Activated CD8-positive, alpha-beta T cell treated with anti-CD3 and anti-CD28 coated beads, Interleukin-2, amount 10 ng/mL, durations not matched to agents 7 days and 5 days (primary cell): ENCODE data around the gene BPTF. TPM values are rescaled to one million over a fixed set of nuclear protein-coding genes. Genes with fewer than 3 reads are reported as not detected.
"Not testable (repeated sequence)": the region's sequence is repeated elsewhere in the genome, so short reads cannot be mapped to it uniquely, and the experiment has no call there.

Source experiments
- ATAC-seq: fragments of 150-1000 bp; cut with Tn5 transposase; one replicate; pipeline ENCODE4 v1.10.0; 2021; ENCODE audit warnings: moderate library complexity
- CTCF ChIA-PET: fragments of 350-600 bp; sonication (Branson Sonifier 250); formaldehyde crosslinking; loops from one replicate; lab custom pipeline; 2021; ENCODE audit warnings: antibody characterized with exemption; lab: Charles Lee
- POLR2A ChIA-PET: fragments of 350-600 bp; sonication (Branson Sonifier 250); formaldehyde crosslinking; loops from one replicate; lab custom pipeline; 2021; ENCODE audit warnings: antibody characterized with exemption; lab: Charles Lee
- DNase-seq: peaks from one replicate; pipeline ENCODE4 v3.0.0-alpha.2; 2020
- H3K27ac Mint-ChIP-seq: one replicate; pipeline ENCODE4 v1.8.0; 2021; ENCODE audit warnings: mild to moderate bottlenecking, mixed read lengths
- H3K27me3 Mint-ChIP-seq: one replicate; pipeline ENCODE4 v1.8.0; 2021; ENCODE audit warnings: low read depth, mixed read lengths
- H3K36me3 Mint-ChIP-seq: one replicate; pipeline ENCODE4 v1.8.0; 2021; ENCODE audit warnings: low read depth, mixed read lengths
- H3K4me1 Mint-ChIP-seq: one replicate; pipeline ENCODE4 v1.8.0; 2021; ENCODE audit warnings: low read depth, mixed read lengths
- H3K4me3 Mint-ChIP-seq: one replicate; pipeline ENCODE4 v1.8.0; 2021; ENCODE audit warnings: mild to moderate bottlenecking, mixed read lengths
- H3K9me3 Mint-ChIP-seq: one replicate; pipeline ENCODE4 v1.8.0; 2022; ENCODE audit warnings: mixed read lengths; ENCODE audit not compliant: insufficient read depth
- total RNA-seq, 2 experiments: library from RNA; stranded (reverse); gene quantifications; one replicate each; pipeline ENCODE4 v1.2.3, GENCODE V29; 2021

BPTF gene
- total RNA-seq, 2 experiments from 2014 or later, result 85.9 to 87.0 TPM

DNA sequence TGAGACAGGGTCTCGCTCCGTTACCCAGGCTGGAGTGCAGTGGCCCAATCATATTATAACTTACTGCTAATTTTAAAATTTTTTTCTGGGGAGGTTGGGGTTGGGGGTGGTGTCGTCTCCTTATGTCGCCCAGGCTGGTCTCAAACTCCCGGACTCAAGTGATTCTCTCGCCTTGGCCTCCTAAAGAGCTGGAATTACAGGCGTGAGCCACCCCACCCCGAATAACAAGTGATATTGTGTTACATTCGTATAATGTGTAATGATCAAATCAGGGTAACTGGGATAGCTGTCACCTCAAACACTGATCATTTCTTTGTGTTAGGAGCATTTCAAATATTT lies 194.0 kb downstream of the BPTF start:
- peaks cover 10% of the 10 kb centered on the region for H3K27me3 Mint-ChIP-seq
- H3K4me1 Mint-ChIP-seq, result peaks cover 20% of the 10 kb centered on the region
- ATAC-seq (no peak), DNase-seq (no peak)
- CTCF ChIA-PET, result interaction anchor here (1.0 to 2.1 kb wide), 6 partner anchors 9 to 50 kb away, joined by 3 to 13 read pairs (median 5); partner anchors contain the start of gene KPNA2
- POLR2A ChIA-PET, result interaction anchor here (0.5 to 2.6 kb wide), 4 partner anchors 17 to 236 kb away, joined by 3 to 20 read pairs (median 4); partner anchors contain the start of gene KPNA2
- H3K9me3 Mint-ChIP-seq, result no peaks in the 10 kb centered on the region
- H3K27ac Mint-ChIP-seq, result peak overlapping the region; percentile 91
- H3K4me3 Mint-ChIP-seq, result peak overlapping the region; percentile 85
- H3K36me3 Mint-ChIP-seq, result peaks cover 2% of the 10 kb centered on the region

DNA sequence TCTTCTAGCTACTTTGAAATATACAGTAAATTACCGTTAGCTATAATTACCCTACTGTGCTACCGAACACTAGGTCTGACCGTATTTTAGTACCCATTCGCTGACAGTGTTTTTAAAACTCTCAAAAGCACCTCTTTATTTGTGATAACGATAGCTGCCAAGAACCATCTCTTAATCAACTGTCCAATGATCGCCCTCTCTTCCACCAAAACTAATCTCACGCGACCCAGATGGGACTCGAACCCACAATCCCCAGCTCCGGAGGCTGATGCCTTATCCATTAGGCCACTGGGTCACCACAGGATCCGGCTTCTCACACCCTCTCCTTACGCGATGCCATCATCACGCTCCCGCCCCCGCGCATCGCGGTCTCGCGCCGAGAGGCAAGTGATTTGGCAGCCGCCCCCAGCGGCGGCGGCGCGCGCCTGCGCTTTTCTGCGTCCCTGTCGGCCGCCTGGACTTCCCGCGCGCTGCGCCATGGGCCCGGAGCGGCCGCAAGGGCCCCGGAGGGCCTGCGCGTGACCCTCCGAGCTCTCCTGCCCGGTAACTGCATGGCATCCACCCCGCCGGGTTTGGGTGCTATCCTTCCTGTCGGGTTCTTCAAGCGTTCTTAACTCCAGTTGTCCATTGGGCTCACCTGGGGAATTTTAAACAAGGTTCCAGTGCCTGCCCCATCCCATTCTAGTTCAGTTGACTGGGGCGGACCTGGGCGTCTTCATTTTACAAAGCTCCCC lies 194.5 kb downstream of the BPTF start:
- Mint-ChIP-seq H3K4me1 (peaks cover 20% of the 10 kb centered on the region), H3K27ac (peak overlapping the region; percentile 91), H3K36me3 (peaks cover 2% of the 10 kb centered on the region), H3K27me3 (peaks cover 8% of the 10 kb centered on the region), H3K4me3 (peak overlapping the region; percentile 85), H3K9me3 (no peaks in the 10 kb centered on the region)
- DNase-seq (peak; percentile 97), ATAC-seq (peak; percentile 95)
- POLR2A ChIA-PET, result interaction anchor here (0.5 to 2.6 kb wide), 6 partner anchors 16 to 292 kb away, joined by 3 to 20 read pairs (median 4); partner anchors contain the start of gene KPNA2
- CTCF ChIA-PET, result interaction anchor here (0.6 to 2.1 kb wide), 8 partner anchors 9 to 184 kb away, joined by 3 to 13 read pairs (median 4); partner anchors contain the start of gene KPNA2

DNA sequence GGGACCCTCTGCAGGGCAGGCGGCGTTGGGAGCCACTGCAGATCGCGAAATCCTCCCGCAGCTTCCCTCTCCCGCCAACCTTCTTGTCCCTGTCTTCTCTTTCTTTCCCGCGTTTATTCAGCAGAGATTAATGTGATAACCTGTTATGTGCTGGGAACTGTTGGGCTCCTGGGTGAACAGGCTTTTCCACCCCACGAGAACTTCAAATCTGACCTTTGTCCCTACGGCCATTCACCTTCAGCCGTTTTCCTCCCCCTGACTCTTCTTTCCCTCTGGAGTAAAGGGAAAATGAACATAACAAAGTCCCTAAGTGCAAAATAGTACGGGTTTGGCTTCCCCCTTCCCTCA lies 195.1 kb downstream of the BPTF start:
- Mint-ChIP-seq H3K4me3 (peak overlapping the region; percentile 85), H3K9me3 (no peaks in the 10 kb centered on the region), H3K27me3 (peaks cover 5% of the 10 kb centered on the region), H3K27ac (peak overlapping the region; percentile 91), H3K36me3 (peaks cover 2% of the 10 kb centered on the region), H3K4me1 (peaks cover 20% of the 10 kb centered on the region)
- POLR2A ChIA-PET, result interaction anchor here (0.6 to 2.6 kb wide), 5 partner anchors 16 to 291 kb away, joined by 3 to 20 read pairs (median 4); partner anchors contain the start of gene KPNA2
- DNase-seq (no peak), ATAC-seq (no peak)
- CTCF ChIA-PET, result interaction anchor here (1.0 to 2.1 kb wide), 6 partner anchors 8 to 37 kb away, joined by 3 to 13 read pairs (median 5); partner anchors contain the start of gene KPNA2

DNA sequence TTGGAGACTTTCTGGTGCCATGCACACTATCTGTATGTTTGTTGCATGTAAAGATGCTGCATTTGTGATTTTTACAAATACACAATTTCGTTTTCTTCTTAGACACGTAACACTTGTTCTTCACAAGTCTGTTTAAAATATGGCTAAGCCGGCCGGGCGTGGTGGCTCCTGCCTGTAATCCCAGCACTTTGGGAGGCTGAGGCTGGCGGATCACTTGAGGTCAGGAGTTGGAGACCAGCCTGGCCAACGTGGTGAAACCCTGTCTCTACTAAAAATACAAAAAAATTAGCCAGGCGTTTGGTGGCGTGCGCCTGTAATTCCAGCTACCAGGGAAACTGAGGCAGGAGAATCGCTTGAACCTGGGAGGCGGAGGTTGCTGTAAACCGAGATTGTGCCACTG lies 195.5 kb downstream of the BPTF start:
- ChIA-PET CTCF (interaction anchor here (1.0 to 2.1 kb wide), 5 partner anchors 8 to 15 kb away, joined by 3 to 13 read pairs (median 6); partner anchors contain the start of gene KPNA2), POLR2A (interaction anchor here (0.6 to 2.6 kb wide), 4 partner anchors 15 to 160 kb away, joined by 3 to 20 read pairs (median 5); partner anchors contain the start of gene KPNA2)
- DNase-seq, ATAC-seq, H3K27me3 Mint-ChIP-seq, H3K9me3 Mint-ChIP-seq, H3K36me3 Mint-ChIP-seq: not testable (repeated sequence)
- Mint-ChIP-seq H3K4me1 (peaks cover 20% of the 10 kb centered on the region), H3K27ac (peak overlapping the region; percentile 91), H3K4me3 (peak overlapping the region; percentile 85)

DNA sequence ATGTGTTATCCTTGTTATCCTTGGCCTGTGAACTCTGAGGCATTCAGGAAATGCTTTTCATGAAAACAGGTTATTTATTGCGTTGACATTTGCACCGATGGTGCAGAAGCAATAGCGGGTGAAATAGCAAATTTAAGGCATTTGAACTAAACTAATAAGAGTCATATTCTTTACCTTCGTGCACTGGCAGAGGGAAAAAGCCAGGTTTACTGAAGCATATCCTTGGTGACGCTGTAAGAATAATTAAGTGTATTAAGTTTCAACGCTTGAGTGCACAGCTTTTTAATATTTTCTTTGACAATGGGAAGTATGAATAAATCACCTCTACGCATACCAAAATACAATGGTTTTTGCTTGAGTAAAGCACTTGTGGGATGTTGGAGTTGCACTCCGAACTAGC lies 196.7 kb downstream of the BPTF start:
- Mint-ChIP-seq H3K27ac (no peak overlapping the region), H3K4me1 (peaks cover 20% of the 10 kb centered on the region), H3K4me3 (no peak overlapping the region), H3K36me3 (peaks cover 2% of the 10 kb centered on the region), H3K9me3 (no peaks in the 10 kb centered on the region), H3K27me3 (peaks cover 6% of the 10 kb centered on the region)
- ChIA-PET POLR2A (no interaction called here), CTCF (interaction anchor here (1.1 to 1.6 kb wide), 2 partner anchors 13 to 437 kb away, joined by 3 to 5 read pairs; partner anchors contain the start of gene KPNA2)
- DNase-seq (no peak), ATAC-seq (no peak)

DNA sequence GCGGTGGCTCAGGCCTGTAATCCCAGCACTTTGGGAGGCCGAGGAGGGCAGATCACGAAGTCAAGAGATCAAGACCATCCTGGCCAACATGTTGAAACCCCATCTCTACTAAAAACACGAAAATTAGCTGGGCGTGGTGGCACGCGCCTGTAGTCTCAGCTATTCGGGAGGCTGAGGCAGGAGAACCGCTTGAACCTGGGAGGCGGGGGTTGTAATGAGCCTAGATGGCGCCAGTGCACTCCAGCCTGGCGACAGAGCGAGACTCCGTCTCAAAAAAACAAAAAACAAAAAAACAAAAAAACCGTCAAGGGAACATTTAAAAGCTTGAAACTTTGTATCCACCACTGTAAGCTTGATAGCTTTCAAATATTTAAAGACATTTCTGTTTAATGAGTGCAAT lies 197.2 kb downstream of the BPTF start:
- H3K27me3 Mint-ChIP-seq, H3K4me3 Mint-ChIP-seq, DNase-seq, H3K36me3 Mint-ChIP-seq, H3K27ac Mint-ChIP-seq, ATAC-seq, H3K9me3 Mint-ChIP-seq, POLR2A ChIA-PET: not testable (repeated sequence)
- peaks cover 20% of the 10 kb centered on the region for H3K4me1 Mint-ChIP-seq
- CTCF ChIA-PET, result interaction anchor here (1.0 to 1.6 kb wide), 5 partner anchors 9 to 437 kb away, joined by 3 to 7 read pairs (median 5); partner anchors contain the start of gene KPNA2

DNA sequence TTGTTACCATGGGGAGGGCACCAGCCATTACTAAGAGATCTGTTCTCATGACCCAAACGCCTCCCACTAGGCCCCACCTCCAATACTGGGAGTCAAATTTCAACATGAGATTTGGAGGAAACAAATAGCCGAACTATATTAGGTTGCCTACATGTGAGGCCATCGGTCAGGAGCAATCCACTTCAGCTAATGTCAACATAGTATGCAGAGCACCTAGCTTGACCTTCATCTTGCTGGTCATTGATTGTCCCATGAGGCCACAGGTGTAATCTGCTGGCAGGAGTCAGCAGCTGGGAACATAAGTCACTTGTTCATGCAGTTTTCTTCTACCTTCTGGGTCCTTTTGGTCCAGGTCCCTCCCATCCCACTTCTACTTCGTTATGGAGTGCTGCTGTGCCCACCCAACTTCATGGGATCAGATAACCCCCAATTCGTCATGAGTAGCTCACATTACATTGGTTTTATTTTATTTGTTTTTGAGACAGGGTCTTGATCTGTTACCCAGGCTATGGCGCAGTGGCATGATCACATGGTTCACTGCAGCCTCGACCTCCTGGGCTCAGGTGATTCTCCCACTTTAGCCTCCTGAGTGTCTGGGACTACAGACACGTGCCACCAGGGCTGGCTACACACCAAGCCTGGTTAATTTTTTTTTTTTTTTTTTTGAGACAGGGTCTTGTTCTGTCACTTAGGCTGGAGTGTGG lies 204.4 kb downstream of the BPTF start:
- no peak for DNase-seq
- no peaks in the 10 kb centered on the region for H3K36me3 Mint-ChIP-seq
- no peak overlapping the region for H3K27ac Mint-ChIP-seq
- ChIA-PET CTCF (interaction anchor here (1.2 to 1.7 kb wide), 3 partner anchors 10 to 18 kb away, joined by 3 to 6 read pairs (median 3); no protein-coding TSS in a partner anchor), POLR2A (no interaction called here)
- ATAC-seq, result no peak
- no peaks in the 10 kb centered on the region for H3K4me1 Mint-ChIP-seq
- no peaks in the 10 kb centered on the region for H3K9me3 Mint-ChIP-seq
- H3K4me3 Mint-ChIP-seq, result no peak overlapping the region
- H3K27me3 Mint-ChIP-seq, result peaks cover 3% of the 10 kb centered on the region

Other genes starting within 250 kb of the BPTF start
- gene NOL11, start 107.6 kb upstream of the BPTF start, total RNA-seq, result 10 to 100 TPM; 54.0 to 55.6 TPM
- 1 to 10 TPM; 5.5 to 5.8 TPM for gene C17orf58, start 171.0 kb downstream of the BPTF start, total RNA-seq
- 100 to 1,000 TPM; 288 to 292 TPM for gene KPNA2, start 210.2 kb downstream of the BPTF start, total RNA-seq